Activated T-helper 2 cell treated with anti-CD3 and anti-CD28 coated beads, Interferon-gamma antibody, Interleukin-2, Interleukin-4, amounts not matched to agents 10 μg/mL and 5 μg/mL and 100 μg/mL, durations not matched to agents 14 hours and 24 hours and 36 hours (primary cell): ENCODE measurements around the gene PPP2R2B. TPM values are rescaled to one million over a fixed set of nuclear protein-coding genes. Genes with fewer than 3 reads are reported as not detected.
A peak's percentile ranks its signal among the peaks of the same experiment; 100 is the strongest.

Experiments used
- DNase-seq: peaks from one replicate; pipeline ENCODE4 v3.0.0; 2021; ENCODE audit warnings: low spot score
- H3K27ac Mint-ChIP-seq: one replicate; pipeline ENCODE4 v1.8.0; 2021; ENCODE audit warnings: mixed read lengths
- H3K27me3 Mint-ChIP-seq: one replicate; pipeline ENCODE4 v1.8.0; 2021; ENCODE audit warnings: low read depth, mixed read lengths
- H3K36me3 Mint-ChIP-seq: one replicate; pipeline ENCODE4 v1.8.0; 2021; ENCODE audit warnings: low read depth, mixed read lengths
- H3K4me1 Mint-ChIP-seq: one replicate; pipeline ENCODE4 v1.8.0; 2021; ENCODE audit warnings: low read depth, mixed read lengths
- H3K4me3 Mint-ChIP-seq: one replicate; pipeline ENCODE4 v1.8.0; 2021; ENCODE audit warnings: low read depth, mild to moderate bottlenecking, moderate library complexity, mixed read lengths
- H3K9me3 Mint-ChIP-seq: one replicate; pipeline ENCODE4 v1.8.0; 2021; ENCODE audit warnings: mixed read lengths
- intact Hi-C: fragments of 100-400 bp; cut with micrococcal nuclease; formaldehyde crosslinking; loops from one replicate; pipeline ENCODE4 v1.15.1; 2023
- total RNA-seq: library from RNA; stranded (reverse); gene quantifications from 2 replicates; pipeline ENCODE4 v1.2.3, GENCODE V29; 2022

PPP2R2B gene
- total RNA-seq, 1 donor from 2014 or later: 0.34 TPM

- Mint-ChIP-seq H3K4me3 (peak overlapping the region; percentile 81), H3K27me3 (peaks cover 61% of the 10 kb centered on the region), H3K36me3 (no peaks in the 10 kb centered on the region), H3K9me3 (no peaks in the 10 kb centered on the region), H3K4me1 (peaks cover 7% of the 10 kb centered on the region), H3K27ac (no peak overlapping the region)
- intact Hi-C loops: no loop called here
- DNase-seq: peak; percentile 10
Observed at GRCh38 chr5:146877783-146878475, 628 bp downstream of the PPP2R2B start.

GRCh38 chr5:146877178-146877681, 1.3 kb downstream of the PPP2R2B start:
- H3K27ac Mint-ChIP-seq: no peak overlapping the region
- H3K4me3 Mint-ChIP-seq: peak overlapping the region; percentile 59
- peaks cover 61% of the 10 kb centered on the region for H3K27me3 Mint-ChIP-seq
- intact Hi-C loops: no loop called here
- DNase-seq: no peak
- no peaks in the 10 kb centered on the region for H3K36me3 Mint-ChIP-seq
- H3K4me1 Mint-ChIP-seq: peaks cover 7% of the 10 kb centered on the region
- no peaks in the 10 kb centered on the region for H3K9me3 Mint-ChIP-seq

GRCh38 chr5:146873186-146873917, 5.2 kb downstream of the PPP2R2B start:
- Mint-ChIP-seq H3K4me3 (no peak overlapping the region), H3K27me3 (peaks cover 40% of the 10 kb centered on the region), H3K27ac (no peak overlapping the region), H3K36me3 (no peaks in the 10 kb centered on the region), H3K4me1 (peaks cover 3% of the 10 kb centered on the region), H3K9me3 (no peaks in the 10 kb centered on the region)
- intact Hi-C loops: no loop called here
- DNase-seq: no peak

GRCh38 chr5:146872188-146872587, 6.4 kb downstream of the PPP2R2B start:
- Mint-ChIP-seq H3K27ac (no peak overlapping the region), H3K4me1 (no peaks in the 10 kb centered on the region), H3K4me3 (no peak overlapping the region), H3K9me3 (no peaks in the 10 kb centered on the region), H3K36me3 (no peaks in the 10 kb centered on the region), H3K27me3 (peaks cover 33% of the 10 kb centered on the region)
- DNase-seq: no peak
- intact Hi-C loops: no loop called here

- no peak for DNase-seq
- Mint-ChIP-seq H3K9me3 (no peaks in the 10 kb centered on the region), H3K27me3 (peaks cover 5% of the 10 kb centered on the region), H3K36me3 (no peaks in the 10 kb centered on the region), H3K4me3 (no peak overlapping the region), H3K4me1 (no peaks in the 10 kb centered on the region), H3K27ac (no peak overlapping the region)
- intact Hi-C loops: no loop called here
Observed at GRCh38 chr5:146867996-146868708, 10.4 kb downstream of the PPP2R2B start.

- H3K36me3 Mint-ChIP-seq: no peaks in the 10 kb centered on the region
Observed at GRCh38 chr5:146866263-146866662, 12.3 kb downstream of the PPP2R2B start.

GRCh38 chr5:146862641-146863040, 15.9 kb downstream of the PPP2R2B start:
- Mint-ChIP-seq H3K4me1 (no peaks in the 10 kb centered on the region), H3K27me3 (peaks cover 7% of the 10 kb centered on the region), H3K4me3 (no peak overlapping the region), H3K27ac (no peak overlapping the region), H3K36me3 (no peaks in the 10 kb centered on the region), H3K9me3 (no peaks in the 10 kb centered on the region)
- DNase-seq: no peak
- intact Hi-C loops: no loop called here

More at GRCh38 chr5:146866263-146866662, 12.3 kb downstream of the PPP2R2B start:
- peaks cover 7% of the 10 kb centered on the region for H3K27me3 Mint-ChIP-seq
- no peak overlapping the region for H3K4me3 Mint-ChIP-seq
- no peaks in the 10 kb centered on the region for H3K4me1 Mint-ChIP-seq
- intact Hi-C loops: no loop called here
- no peaks in the 10 kb centered on the region for H3K9me3 Mint-ChIP-seq
- no peak for DNase-seq
- no peak overlapping the region for H3K27ac Mint-ChIP-seq

- H3K4me3 Mint-ChIP-seq: no peak overlapping the region
- peaks cover 7% of the 10 kb centered on the region for H3K27me3 Mint-ChIP-seq
Observed at GRCh38 chr5:146860213-146860893, 18.2 kb downstream of the PPP2R2B start.

GRCh38 chr5:146852089-146852488, 26.5 kb downstream of the PPP2R2B start:
- Mint-ChIP-seq H3K27me3 (peaks cover 4% of the 10 kb centered on the region), H3K27ac (no peak overlapping the region), H3K4me1 (no peaks in the 10 kb centered on the region), H3K9me3 (no peaks in the 10 kb centered on the region), H3K36me3 (no peaks in the 10 kb centered on the region), H3K4me3 (no peak overlapping the region)
- DNase-seq: no peak
- intact Hi-C loops: no loop called here

More at GRCh38 chr5:146860213-146860893, 18.2 kb downstream of the PPP2R2B start:
- Mint-ChIP-seq H3K27ac (no peak overlapping the region), H3K4me1 (no peaks in the 10 kb centered on the region), H3K36me3 (no peaks in the 10 kb centered on the region), H3K9me3 (no peaks in the 10 kb centered on the region)
- no peak for DNase-seq
- intact Hi-C loops: no loop called here

GRCh38 chr5:146851133-146851532, 27.4 kb downstream of the PPP2R2B start:
- no peaks in the 10 kb centered on the region for H3K9me3 Mint-ChIP-seq
- H3K27ac Mint-ChIP-seq: no peak overlapping the region
- H3K4me3 Mint-ChIP-seq: no peak overlapping the region
- H3K27me3 Mint-ChIP-seq: peaks cover 4% of the 10 kb centered on the region
- H3K4me1 Mint-ChIP-seq: no peaks in the 10 kb centered on the region
- intact Hi-C loops: no loop called here
- no peak for DNase-seq
- no peaks in the 10 kb centered on the region for H3K36me3 Mint-ChIP-seq

- Mint-ChIP-seq H3K36me3 (no peaks in the 10 kb centered on the region), H3K4me1 (no peaks in the 10 kb centered on the region), H3K4me3 (no peak overlapping the region), H3K9me3 (no peaks in the 10 kb centered on the region), H3K27ac (no peak overlapping the region), H3K27me3 (peaks cover 4% of the 10 kb centered on the region)
- DNase-seq: no peak
- intact Hi-C loops: no loop called here
Observed at GRCh38 chr5:146849694-146850303, 28.8 kb downstream of the PPP2R2B start.

- Mint-ChIP-seq H3K4me1 (no peaks in the 10 kb centered on the region), H3K9me3 (no peaks in the 10 kb centered on the region), H3K27me3 (peaks cover 1% of the 10 kb centered on the region), H3K27ac (no peak overlapping the region), H3K4me3 (no peak overlapping the region), H3K36me3 (no peaks in the 10 kb centered on the region)
- DNase-seq: no peak
- intact Hi-C loops: no loop called here
Observed at GRCh38 chr5:146848133-146848532, 30.4 kb downstream of the PPP2R2B start.
